Endothelial cell of umbilical vein (primary cell): Measurements from ENCODE around the gene NFX1. TPM values are rescaled to one million over a fixed set of nuclear protein-coding genes. Genes with fewer than 3 reads are reported as not detected.
A peak's percentile ranks its signal among the peaks of the same experiment; 100 is the strongest.

ENCODE experiments used
- BruUV-seq: library from RNA; stranded (reverse); fragments of 400-500 nt; replicated peaks from 2 replicates; lab custom pipeline; 2021; lab: Mats Ljungman, UMichigan
- CTCF ChIA-PET: fragments of 300-600, 350-600 bp; sonication (Branson Sonifier 250); formaldehyde crosslinking; loops from one replicate; lab custom pipeline; 2021; ENCODE audit warnings: antibody characterized with exemption, inconsistent platforms; lab: Charles Lee
- POLR2A ChIA-PET: fragments of 300-600, 350-600 bp; sonication (Branson Sonifier 250); formaldehyde crosslinking; loops from one replicate; lab custom pipeline; 2021; ENCODE audit warnings: antibody characterized with exemption, inconsistent platforms; lab: Charles Lee
- DNase-seq: peaks from one replicate; pipeline ENCODE4 v3.0.0-alpha.2; 2011; ENCODE audit warnings: low read depth, low spot score
- FAIRE-seq: peaks from 2 replicates; lab custom pipeline; 2011; peaks lifted over from hg19 to GRCh38; lab: Jason Lieb, UNC
- H2AFZ ChIP-seq: 2 replicates; pipeline ENCODE4 v1.6.0; 2012; ENCODE audit warnings: low read depth, low read length, control low read depth, inconsistent platforms
- H3K27ac ChIP-seq: 2 replicates; pipeline ENCODE4 v1.5.1; 2011; ENCODE audit warnings: low read depth, mild to moderate bottlenecking, control low read depth, low read length, moderate library complexity; ENCODE audit not compliant: insufficient read depth
- H3K27me3 ChIP-seq, 2 experiments: 2 replicates each; pipeline versions ENCODE4 v1.6.0 to v1.6.1; 2011; ENCODE audit warnings: low read length in 2 of 2, mixed read lengths in 1 of 2; ENCODE audit not compliant: control insufficient read depth in 2 of 2, insufficient read depth in 2 of 2
- H3K36me3 ChIP-seq, 2 experiments: 2 replicates in 1 of 2; 3 replicates in 1 of 2; pipeline ENCODE4 v1.5.1; 2011; ENCODE audit warnings: low read length in 2 of 2, mild to moderate bottlenecking in 1 of 2, moderate library complexity in 1 of 2; ENCODE audit not compliant: control insufficient read depth in 2 of 2, insufficient read depth in 2 of 2; ENCODE audit errors: extremely low read depth in 1 of 2
- H3K4me1 ChIP-seq: 3 replicates; pipeline ENCODE4 v1.5.1; 2011; ENCODE audit warnings: mild to moderate bottlenecking, low read length; ENCODE audit not compliant: control insufficient read depth, insufficient read depth; ENCODE audit errors: extremely low read depth
- H3K4me2 ChIP-seq: 2 replicates; pipeline ENCODE4 v1.6.1; 2011; ENCODE audit warnings: low read length, control low read depth, mixed read lengths; ENCODE audit not compliant: insufficient read depth
- H3K4me3 ChIP-seq, 3 experiments: fragments of 200-600 bp in 1 of 3; sonication (generic), shearing (Covaris generic) in 1 of 3; replicated peaks in 1 of 3; 2 replicates each; pipeline ENCODE4 v1.5.1; 2011 to 2016; ENCODE audit warnings: control low read depth in 3 of 3, low read length in 3 of 3, mild to moderate bottlenecking in 2 of 3, inconsistent platforms in 1 of 3, low read depth in 1 of 3, moderate library complexity in 1 of 3; ENCODE audit not compliant: insufficient read depth in 1 of 3
- H3K79me2 ChIP-seq: 2 replicates; pipeline ENCODE4 v1.6.0; 2012; ENCODE audit warnings: low read length, inconsistent platforms; ENCODE audit not compliant: control insufficient read depth, insufficient read depth
- H3K9ac ChIP-seq: replicated peaks from 2 replicates; pipeline ENCODE3; 2011; ENCODE audit warnings: low read length, control low read depth; ENCODE audit not compliant: insufficient read depth; ENCODE audit errors: extremely low read depth
- H3K9me1 ChIP-seq: replicated peaks from 3 replicates; pipeline ENCODE4 v1.6.0; 2011; ENCODE audit warnings: mild to moderate bottlenecking, low read length; ENCODE audit not compliant: control insufficient read depth, insufficient read depth; ENCODE audit errors: extremely low read depth
- H3K9me3 ChIP-seq: replicated peaks from 2 replicates; pipeline ENCODE4 v1.5.1; 2012; ENCODE audit warnings: low read length, inconsistent platforms; ENCODE audit not compliant: control insufficient read depth, insufficient read depth
- H4K20me1 ChIP-seq: replicated peaks from 2 replicates; pipeline ENCODE3; 2011; ENCODE audit warnings: mild to moderate bottlenecking, low read length; ENCODE audit not compliant: control insufficient read depth, insufficient read depth; ENCODE audit errors: extremely low read depth
- CTCF ChIP-seq, 2 donors: IDR thresholded peaks; 1 replicate in 1 of 2; 2 replicates in 1 of 2; pipeline ENCODE4 v1.5.1; 2011; ENCODE audit warnings: low read length in 2 of 2, mild to moderate bottlenecking in 2 of 2, moderate library complexity in 2 of 2, control low read depth in 1 of 2, inconsistent platforms in 1 of 2, low read depth in 1 of 2; ENCODE audit not compliant: insufficient read depth in 1 of 2; ENCODE audit errors: extremely low read depth in 1 of 2
- EZH2 ChIP-seq: IDR thresholded peaks from 2 replicates; pipeline ENCODE4 v1.6.1; 2012; ENCODE audit warnings: borderline replicate concordance, low read depth, mild to moderate bottlenecking, moderate library complexity, low read length, inconsistent platforms; ENCODE audit not compliant: severe bottlenecking
- FOS ChIP-seq: IDR thresholded peaks from 2 replicates; pipeline ENCODE4 v1.6.1; 2011; ENCODE audit warnings: mild to moderate bottlenecking, low read length, moderate library complexity, borderline replicate concordance; ENCODE audit not compliant: insufficient read depth
- GATA2 ChIP-seq: IDR thresholded peaks from 2 replicates; pipeline ENCODE4 v1.7.0; 2011; ENCODE audit warnings: low read depth, mild to moderate bottlenecking, moderate library complexity, mixed read lengths, low read length; ENCODE audit not compliant: insufficient read length, insufficient read depth
- JUN ChIP-seq: IDR thresholded peaks from 2 replicates; pipeline ENCODE4 v1.6.1; 2011; ENCODE audit warnings: borderline replicate concordance, low read depth; ENCODE audit not compliant: insufficient read length, insufficient read depth
- MAX ChIP-seq: IDR thresholded peaks from 2 replicates; pipeline ENCODE4 v1.6.1; 2011; ENCODE audit not compliant: insufficient read depth, insufficient read length
- MYC ChIP-seq: IDR thresholded peaks from one replicate; pipeline ENCODE4 v1.6.1; 2011; ENCODE audit warnings: mild to moderate bottlenecking, low read depth, low read length
- POLR2A ChIP-seq: IDR thresholded peaks from 2 replicates; pipeline ENCODE4 v1.6.1; 2012; ENCODE audit warnings: low read depth, mild to moderate bottlenecking, control low read depth, low read length
- POLR2AphosphoS5 ChIP-seq: IDR thresholded peaks from 2 replicates; pipeline ENCODE4 v1.6.1; 2012; ENCODE audit warnings: low read depth, mild to moderate bottlenecking, control low read depth, low read length, moderate library complexity; ENCODE audit not compliant: insufficient read depth
- dilution Hi-C: fragments of 300-500 bp; cut with MboI; formaldehyde crosslinking; loops from one replicate; pipeline ENCODE4 v1.15.0; 2019; ENCODE audit warnings: low sequenced_read_pairs; ENCODE audit not compliant: extremely low pct_ligation_motif_present
- intact Hi-C: fragments of 100-400 bp; cut with micrococcal nuclease; formaldehyde crosslinking; loops from one replicate; pipeline ENCODE4 v1.10.0; 2022
- polyA plus RNA-seq, 4 experiments: library from polyadenylated mRNA; depleted of rRNA in 3 of 4; stranded (reverse) in 3 of 4; unstranded in 1 of 4; fragments of >200 nt; gene quantifications; 2 replicates each; pipeline versions ENCODE4 v1.2.1 to v1.2.3, GENCODE V29; 2011 to 2012; ENCODE audit warnings: missing spikeins in 1 of 4
- total RNA-seq: library from RNA; stranded (reverse); gene quantifications from 2 replicates; pipeline ENCODE4 v1.2.3, GENCODE V29; 2021

NFX1 gene
- total and polyA plus RNA-seq, 2 donors (not counting 3 experiments of a cell fraction or from before 2014, with no cell fraction given) = 19.3 to 21.7 TPM

GRCh38 chr9:33311953-33312352, 21.6 kb downstream of the NFX1 start:
- Histone ChIP-seq H3K9me3 (no peaks in the 10 kb centered on the region), H3K79me2 (no peaks in the 10 kb centered on the region), H2AFZ (no peak overlapping the region), H3K36me3 (peaks cover 18 to 31% of the 10 kb centered on the region in 2 experiments), H3K9ac (no peak overlapping the region), H3K27ac (no peak overlapping the region), H3K9me1 (no peaks in the 10 kb centered on the region), H3K4me1 (peaks cover 16% of the 10 kb centered on the region), H3K4me2 (no peak overlapping the region), H4K20me1 (no peaks in the 10 kb centered on the region), H3K4me3 (no peak overlapping the region), H3K27me3 (no peaks in the 10 kb centered on the region)
- FAIRE-seq (no peak), DNase-seq (no peak)
- intact Hi-C loops (no loop called here), dilution Hi-C loops (no loop called here)
- TF ChIP-seq FOS = peak; percentile 10
- no peak for TF ChIP-seq MAX
- CTCF ChIA-PET = no interaction called here
- POLR2A ChIA-PET = no interaction called here
- BruUV-seq = no TSS peak

- no peak overlapping the region for H3K9ac ChIP-seq
- no peak overlapping the region for H3K4me2 ChIP-seq
Observed at GRCh38 chr9:33315371-33315770, 25.1 kb downstream of the NFX1 start.

More at GRCh38 chr9:33315371-33315770, 25.1 kb downstream of the NFX1 start:
- BruUV-seq = no TSS peak
- dilution Hi-C loops = no loop called here
- Histone ChIP-seq H3K9me1 (no peaks in the 10 kb centered on the region), H3K9me3 (no peaks in the 10 kb centered on the region), H3K27me3 (no peaks in the 10 kb centered on the region), H3K27ac (no peak overlapping the region), H3K4me1 (peaks cover 17% of the 10 kb centered on the region), H3K36me3 (peaks cover 12 to 30% of the 10 kb centered on the region in 2 experiments), H4K20me1 (no peaks in the 10 kb centered on the region), H3K4me3 (no peak overlapping the region), H3K79me2 (no peaks in the 10 kb centered on the region), H2AFZ (no peak overlapping the region)
- TF ChIP-seq POLR2A (no peak), POLR2AphosphoS5 (no peak), MAX (no peak), GATA2 (no peak), FOS (no peak), EZH2 (no peak), JUN (no peak), CTCF (IDR thresholded peaks at IDR 0.05; ENCODE audit: extremely low read depth in 1 of 2, insufficient read depth in 1 of 2, low read depth in 1 of 2, low read length in 2 of 2) (no peak), MYC (no peak)
- FAIRE-seq (no peak), DNase-seq (no peak)
- ChIA-PET CTCF (interaction anchor here (0.9 kb wide), 1 partner anchor 10 kb away, joined by 3 read pairs; no protein-coding TSS in a partner anchor), POLR2A (interaction anchor here (0.7 kb wide), 1 partner anchor 180 kb away, joined by 3 read pairs; no protein-coding TSS in a partner anchor)
- intact Hi-C loops = no loop called here
